Endothelial cell (in vitro differentiated cells): Measurements from ENCODE around the gene LAMA2. TPM values are rescaled to one million over a fixed set of nuclear protein-coding genes. Genes with fewer than 3 reads are reported as not detected.
A peak's percentile ranks its signal among the peaks of the same experiment; 100 is the strongest.

Experiments
- DNase-seq: peaks from one replicate; pipeline ENCODE4 v3.0.0; 2021; ENCODE audit warnings: low spot score
- H3K27ac Mint-ChIP-seq: one replicate; pipeline ENCODE4 v1.8.0; 2021; ENCODE audit warnings: mixed read lengths, inconsistent platforms; ENCODE audit not compliant: unreplicated experiment
- H3K27me3 Mint-ChIP-seq: one replicate; pipeline ENCODE4 v1.8.0; 2021; ENCODE audit warnings: mild to moderate bottlenecking, moderate library complexity, mixed read lengths, inconsistent platforms; ENCODE audit not compliant: unreplicated experiment
- H3K36me3 Mint-ChIP-seq: one replicate; pipeline ENCODE4 v1.8.0; 2021; ENCODE audit warnings: mild to moderate bottlenecking, low read depth, mixed read lengths, inconsistent platforms; ENCODE audit not compliant: unreplicated experiment
- H3K4me1 Mint-ChIP-seq: one replicate; pipeline ENCODE4 v1.8.0; 2021; ENCODE audit warnings: mild to moderate bottlenecking, mixed read lengths, inconsistent platforms; ENCODE audit not compliant: unreplicated experiment
- H3K4me3 Mint-ChIP-seq: one replicate; pipeline ENCODE4 v1.8.0; 2021; ENCODE audit warnings: mild to moderate bottlenecking, mixed read lengths, inconsistent platforms; ENCODE audit not compliant: unreplicated experiment
- H3K9me3 Mint-ChIP-seq: one replicate; pipeline ENCODE4 v1.8.0; 2021; ENCODE audit warnings: mixed read lengths, inconsistent platforms; ENCODE audit not compliant: unreplicated experiment
- total RNA-seq: library from RNA; stranded (reverse); fragmentation: NEBNext Ultra II Directional; extraction: Animal tissue kit (Norgen Biotek cat#: 25700); gene quantifications from one replicate; pipeline ENCODE4 v1.2.1, GENCODE V29; 2021; ENCODE audit not compliant: unreplicated experiment
- TF ChIP-seq, protein P1 (sequence below): fragments of 200-600 bp; sonication (generic); IDR thresholded peaks from one replicate; pipeline ENCODE4 v1.5.0; 2021; ENCODE audit warnings: antibody characterized with exemption; ENCODE audit not compliant: unreplicated experiment

LAMA2 gene
- total RNA-seq, 1 donor from 2014 or later, result 2.0 TPM

GRCh38 chr6:129130959-129131681, 248.2 kb downstream of the LAMA2 start:
- H3K4me1 Mint-ChIP-seq, result peaks cover 25% of the 10 kb centered on the region
- no peaks in the 10 kb centered on the region for H3K9me3 Mint-ChIP-seq
- TF ChIP-seq, protein P1, sequence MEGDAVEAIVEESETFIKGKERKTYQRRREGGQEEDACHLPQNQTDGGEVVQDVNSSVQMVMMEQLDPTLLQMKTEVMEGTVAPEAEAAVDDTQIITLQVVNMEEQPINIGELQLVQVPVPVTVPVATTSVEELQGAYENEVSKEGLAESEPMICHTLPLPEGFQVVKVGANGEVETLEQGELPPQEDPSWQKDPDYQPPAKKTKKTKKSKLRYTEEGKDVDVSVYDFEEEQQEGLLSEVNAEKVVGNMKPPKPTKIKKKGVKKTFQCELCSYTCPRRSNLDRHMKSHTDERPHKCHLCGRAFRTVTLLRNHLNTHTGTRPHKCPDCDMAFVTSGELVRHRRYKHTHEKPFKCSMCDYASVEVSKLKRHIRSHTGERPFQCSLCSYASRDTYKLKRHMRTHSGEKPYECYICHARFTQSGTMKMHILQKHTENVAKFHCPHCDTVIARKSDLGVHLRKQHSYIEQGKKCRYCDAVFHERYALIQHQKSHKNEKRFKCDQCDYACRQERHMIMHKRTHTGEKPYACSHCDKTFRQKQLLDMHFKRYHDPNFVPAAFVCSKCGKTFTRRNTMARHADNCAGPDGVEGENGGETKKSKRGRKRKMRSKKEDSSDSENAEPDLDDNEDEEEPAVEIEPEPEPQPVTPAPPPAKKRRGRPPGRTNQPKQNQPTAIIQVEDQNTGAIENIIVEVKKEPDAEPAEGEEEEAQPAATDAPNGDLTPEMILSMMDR, result no peak
- H3K27ac Mint-ChIP-seq, result no peak overlapping the region
- H3K36me3 Mint-ChIP-seq, result no peaks in the 10 kb centered on the region
- no peak overlapping the region for H3K4me3 Mint-ChIP-seq
- no peaks in the 10 kb centered on the region for H3K27me3 Mint-ChIP-seq
- no peak for DNase-seq

GRCh38 chr6:129133770-129134192, 250.8 kb downstream of the LAMA2 start:
- TF ChIP-seq, protein P1, result no peak
- no peak overlapping the region for H3K4me3 Mint-ChIP-seq
- no peaks in the 10 kb centered on the region for H3K27me3 Mint-ChIP-seq
- H3K27ac Mint-ChIP-seq, result peak overlapping the region; percentile 77
- no peak for DNase-seq
- H3K36me3 Mint-ChIP-seq, result no peaks in the 10 kb centered on the region
- no peaks in the 10 kb centered on the region for H3K9me3 Mint-ChIP-seq
- H3K4me1 Mint-ChIP-seq, result peaks cover 27% of the 10 kb centered on the region

- Mint-ChIP-seq H3K27me3 (no peaks in the 10 kb centered on the region), H3K9me3 (no peaks in the 10 kb centered on the region), H3K4me3 (no peak overlapping the region), H3K4me1 (peaks cover 28% of the 10 kb centered on the region), H3K27ac (no peak overlapping the region), H3K36me3 (no peaks in the 10 kb centered on the region)
- TF ChIP-seq, protein P1, result no peak
- DNase-seq, result no peak
Measured at GRCh38 chr6:129134535-129134934, 251.6 kb downstream of the LAMA2 start.

GRCh38 chr6:129135451-129135850, 252.5 kb downstream of the LAMA2 start:
- H3K9me3 Mint-ChIP-seq, result no peaks in the 10 kb centered on the region
- TF ChIP-seq, protein P1, result no peak
- DNase-seq, result no peak
- no peaks in the 10 kb centered on the region for H3K27me3 Mint-ChIP-seq
- no peak overlapping the region for H3K27ac Mint-ChIP-seq
- no peaks in the 10 kb centered on the region for H3K36me3 Mint-ChIP-seq
- H3K4me3 Mint-ChIP-seq, result no peak overlapping the region
- peaks cover 28% of the 10 kb centered on the region for H3K4me1 Mint-ChIP-seq

DNA sequence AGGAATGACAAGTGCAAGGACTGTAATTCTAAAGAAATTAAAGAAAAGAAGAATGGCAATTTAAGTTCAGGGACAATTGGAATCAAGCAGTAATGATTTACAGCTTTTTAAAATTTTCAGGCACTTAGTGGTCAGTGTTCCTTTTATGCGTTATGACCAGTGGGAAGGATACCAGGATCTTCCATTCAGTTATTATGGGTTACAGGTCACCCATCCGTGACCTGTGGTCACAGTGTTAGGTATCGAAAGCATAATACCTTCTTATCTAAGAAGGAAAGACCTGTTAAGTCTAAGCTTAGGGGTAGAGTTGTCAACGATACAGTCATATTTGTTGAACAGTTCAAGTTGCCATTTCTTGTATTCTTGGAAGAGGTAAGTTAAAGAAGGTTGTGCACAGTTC, 253.8 kb downstream of the LAMA2 start:
- peaks cover 28% of the 10 kb centered on the region for H3K4me1 Mint-ChIP-seq
- no peak overlapping the region for H3K4me3 Mint-ChIP-seq
- no peak overlapping the region for H3K27ac Mint-ChIP-seq
- TF ChIP-seq, protein P1, result no peak
- no peak for DNase-seq
- no peaks in the 10 kb centered on the region for H3K9me3 Mint-ChIP-seq
- no peaks in the 10 kb centered on the region for H3K36me3 Mint-ChIP-seq
- no peaks in the 10 kb centered on the region for H3K27me3 Mint-ChIP-seq
